Peyer's patch (tissue), 4 donors: ENCODE results near the gene PBX4. TPM values are rescaled to one million over a fixed set of nuclear protein-coding genes. Genes with fewer than 3 reads are reported as not detected.

Source experiments
- DNase-seq, 3 donors: peaks; one replicate each; pipeline ENCODE4 v3.0.0-alpha.2; 2017 to 2019
- H3K27ac ChIP-seq, 4 donors: fragments of 200-600 bp; sonication (generic); one replicate each; pipeline ENCODE4 v1.5.1; 2016 to 2019
- H3K27me3 ChIP-seq, 2 donors: fragments of 200-600 bp; sonication (generic); one replicate each; pipeline ENCODE4 v1.5.1; 2019
- H3K36me3 ChIP-seq, 3 donors: fragments of 200-600 bp; sonication (generic); one replicate each; pipeline ENCODE4 v1.5.1; 2016 to 2019
- H3K4me1 ChIP-seq, 4 donors: fragments of 200-600 bp; sonication (generic); one replicate each; pipeline ENCODE4 v1.5.1; 2016 to 2019
- H3K4me3 ChIP-seq, 4 donors: fragments of 200-600 bp; sonication (generic); 1 replicate in 3 of 4; 2 replicates in 1 of 4; pipeline ENCODE4 v1.5.1; 2016 to 2019; ENCODE audit warnings: mild to moderate bottlenecking in 1 of 4
- H3K9me3 ChIP-seq, 4 donors: fragments of 200-600 bp; sonication (generic); one replicate each; pipeline ENCODE4 v1.5.1; 2016 to 2019; ENCODE audit warnings: mild to moderate bottlenecking in 1 of 4
- POLR2A ChIP-seq, 2 donors: fragments of 450-650 bp; IDR thresholded peaks; one replicate each; pipeline ENCODE4 v1.5.1; 2017; ENCODE audit warnings: antibody characterized with exemption in 2 of 2, mild to moderate bottlenecking in 2 of 2, moderate library complexity in 2 of 2
- total RNA-seq, 4 donors: library from RNA; depleted of rRNA; stranded (reverse); fragments of >200 nt; gene quantifications; one replicate each; pipeline ENCODE4 v1.1.0, GENCODE V29; 2016
- TF ChIP-seq, protein P1 (sequence below), 6 experiments: fragments of 450-650 bp in 4 of 6; fragments of 200-600 bp in 2 of 6; sonication (generic) in 1 of 6; IDR thresholded peaks; one replicate each; pipeline ENCODE4 v1.5.1; 2017 to 2019; ENCODE audit warnings: antibody characterized with exemption in 6 of 6, mild to moderate bottlenecking in 3 of 6, moderate library complexity in 1 of 6

Gene PBX4
- total RNA-seq, 4 donors from 2014 or later, result 6.8 to 23.1 (median 14.1) TPM

DNA sequence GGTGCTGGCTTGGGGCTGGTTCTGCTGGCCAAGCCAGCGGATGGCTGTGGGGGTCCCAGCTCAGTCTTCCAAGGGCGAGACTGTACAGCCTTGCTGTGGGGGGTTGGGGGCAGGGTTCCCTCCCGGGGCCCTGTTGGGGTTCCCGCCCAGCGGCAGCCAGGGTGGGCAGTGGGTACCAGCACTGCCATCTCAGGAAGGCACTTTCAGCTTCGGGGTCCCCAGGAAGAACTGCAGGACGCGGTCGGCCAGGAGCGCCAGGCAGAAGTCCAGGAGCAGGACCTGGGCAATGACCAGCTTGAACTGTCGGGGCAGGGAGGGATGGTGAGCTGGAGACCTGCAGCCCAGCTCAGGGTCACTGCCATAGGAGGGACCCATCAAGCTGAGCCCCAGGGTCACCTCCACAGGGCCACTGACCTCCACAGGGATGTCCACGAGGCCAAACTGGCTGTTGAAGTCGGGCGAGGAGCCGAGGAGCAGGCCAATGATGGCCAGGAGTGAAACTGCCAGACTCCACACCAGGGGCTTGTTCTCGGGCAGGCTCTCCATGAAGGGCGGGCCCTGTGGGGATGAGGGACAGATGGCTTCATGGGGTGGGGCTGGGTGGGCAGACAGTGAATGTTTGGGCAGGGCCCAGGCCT lies 26.9 kb upstream of the PBX4 start:
- H3K4me1 ChIP-seq, result peaks cover 0 to 7% (median 3%) of the 10 kb centered on the region in 4 donors
- TF ChIP-seq, protein P1, sequence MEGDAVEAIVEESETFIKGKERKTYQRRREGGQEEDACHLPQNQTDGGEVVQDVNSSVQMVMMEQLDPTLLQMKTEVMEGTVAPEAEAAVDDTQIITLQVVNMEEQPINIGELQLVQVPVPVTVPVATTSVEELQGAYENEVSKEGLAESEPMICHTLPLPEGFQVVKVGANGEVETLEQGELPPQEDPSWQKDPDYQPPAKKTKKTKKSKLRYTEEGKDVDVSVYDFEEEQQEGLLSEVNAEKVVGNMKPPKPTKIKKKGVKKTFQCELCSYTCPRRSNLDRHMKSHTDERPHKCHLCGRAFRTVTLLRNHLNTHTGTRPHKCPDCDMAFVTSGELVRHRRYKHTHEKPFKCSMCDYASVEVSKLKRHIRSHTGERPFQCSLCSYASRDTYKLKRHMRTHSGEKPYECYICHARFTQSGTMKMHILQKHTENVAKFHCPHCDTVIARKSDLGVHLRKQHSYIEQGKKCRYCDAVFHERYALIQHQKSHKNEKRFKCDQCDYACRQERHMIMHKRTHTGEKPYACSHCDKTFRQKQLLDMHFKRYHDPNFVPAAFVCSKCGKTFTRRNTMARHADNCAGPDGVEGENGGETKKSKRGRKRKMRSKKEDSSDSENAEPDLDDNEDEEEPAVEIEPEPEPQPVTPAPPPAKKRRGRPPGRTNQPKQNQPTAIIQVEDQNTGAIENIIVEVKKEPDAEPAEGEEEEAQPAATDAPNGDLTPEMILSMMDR (IDR thresholded peaks at IDR 0.05), result no peak
- TF ChIP-seq POLR2A (IDR thresholded peaks at IDR 0.05), result no peak
- no peak overlapping the region for H3K4me3 ChIP-seq
- H3K27me3 ChIP-seq, result no peaks in the 10 kb centered on the region
- DNase-seq, result no peak
- no peak overlapping the region for H3K27ac ChIP-seq
- H3K9me3 ChIP-seq, result no peaks in the 10 kb centered on the region
- peaks cover 0 to 46% (median 0%) of the 10 kb centered on the region in 3 donors for H3K36me3 ChIP-seq

DNA sequence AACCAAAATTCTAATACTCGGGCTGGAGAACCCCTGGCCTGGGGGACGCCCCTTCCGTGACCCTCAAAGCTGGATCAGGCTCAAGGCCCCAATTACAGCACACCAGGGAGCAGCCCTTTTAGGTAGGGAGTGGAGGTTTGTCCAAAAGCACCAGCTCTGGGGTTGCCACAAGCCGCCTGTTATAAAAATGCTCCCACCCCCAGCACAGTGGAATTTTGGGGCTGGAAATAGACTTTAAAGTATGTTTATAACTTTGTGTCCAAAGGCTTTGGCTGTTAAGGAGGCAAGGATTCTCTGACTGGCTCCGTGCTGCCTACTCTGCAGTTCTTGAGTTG lies 25.5 kb upstream of the PBX4 start:
- peak overlapping the region; percentile 83 to 92 (median 90) for H3K4me3 ChIP-seq
- H3K36me3 ChIP-seq, result peaks cover 0 to 38% (median 0%) of the 10 kb centered on the region in 3 donors
- no peak for TF ChIP-seq POLR2A (IDR thresholded peaks at IDR 0.05)
- TF ChIP-seq, protein P1 (IDR thresholded peaks at IDR 0.05), result no peak
- no peaks in the 10 kb centered on the region for H3K27me3 ChIP-seq
- no peak for DNase-seq
- peak overlapping the region; percentile 82 to 97 (median 90) for H3K27ac ChIP-seq
- H3K9me3 ChIP-seq, result no peaks in the 10 kb centered on the region
- H3K4me1 ChIP-seq, result peaks cover 0 to 7% (median 3%) of the 10 kb centered on the region in 4 donors

DNA sequence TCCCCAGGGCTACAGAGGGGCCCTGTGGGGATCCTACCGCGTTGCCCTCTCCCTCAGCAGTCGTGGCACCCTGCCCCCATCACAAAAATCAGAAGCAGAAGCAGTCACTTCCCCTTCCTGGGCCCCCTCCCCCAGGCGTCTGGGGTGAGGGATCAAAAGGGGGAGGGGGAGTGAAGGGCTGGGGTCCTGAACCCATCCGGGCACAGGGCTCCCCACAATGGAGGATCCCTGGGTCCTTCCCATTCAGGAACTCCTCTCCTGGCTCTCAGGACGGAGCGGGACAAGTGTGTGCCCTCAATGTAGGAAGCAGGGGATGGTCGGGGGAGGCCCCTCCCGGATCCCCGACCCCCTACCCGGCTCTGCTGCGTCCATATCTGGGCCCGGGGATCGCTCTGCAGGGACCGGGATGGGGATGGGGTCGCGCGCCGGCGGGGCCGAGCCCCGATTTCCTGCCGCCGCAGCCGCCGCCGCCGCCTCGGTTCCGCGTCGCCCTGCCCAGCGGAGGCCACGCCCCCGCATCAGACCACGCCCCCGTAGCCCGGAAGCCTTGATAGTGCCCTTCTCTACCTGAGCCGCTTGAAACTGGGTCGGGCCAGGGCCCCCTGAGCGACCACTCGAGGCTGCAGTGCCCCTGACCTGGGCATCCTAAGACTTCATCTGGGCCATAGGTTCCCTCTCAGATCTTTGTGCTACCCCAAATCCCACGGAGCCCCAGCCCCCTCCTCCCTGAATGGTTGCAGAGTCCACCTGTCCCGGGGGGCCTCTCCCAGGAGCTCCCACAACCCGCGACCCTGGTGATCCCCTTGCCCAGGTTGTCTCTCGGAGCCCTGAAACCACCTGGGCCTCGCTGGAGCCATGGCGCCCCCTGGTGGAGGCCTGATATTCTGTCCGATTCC lies 24.9 kb upstream of the PBX4 start, which contains the start of gene GMIP:
TSS of gene GMIP (minus strand) at position 500 of the 896 bp plus-strand sequence. CDS start at position 372, 128 bp downstream.
- Histone ChIP-seq H3K4me3 (peak within 1 kb of the TSS; percentile 83 to 92 (median 90)), H3K27me3 (no peaks in the 10 kb centered on the region), H3K36me3 (peaks cover 0 to 37% (median 0%) of the 10 kb centered on the region in 3 donors), H3K9me3 (no peaks in the 10 kb centered on the region), H3K27ac (peak within 1 kb of the TSS; percentile 82 to 97 (median 90)), H3K4me1 (peaks cover 0 to 7% (median 3%) of the 10 kb centered on the region in 4 donors)
- TF ChIP-seq POLR2A (IDR thresholded peaks at IDR 0.05), result peak; percentile 76 to 84
- TF ChIP-seq, protein P1 (IDR thresholded peaks at IDR 0.05), result peak; percentile 79 to 92 (median 88)
- peak; percentile 93 to 96 (median 94) for DNase-seq

DNA sequence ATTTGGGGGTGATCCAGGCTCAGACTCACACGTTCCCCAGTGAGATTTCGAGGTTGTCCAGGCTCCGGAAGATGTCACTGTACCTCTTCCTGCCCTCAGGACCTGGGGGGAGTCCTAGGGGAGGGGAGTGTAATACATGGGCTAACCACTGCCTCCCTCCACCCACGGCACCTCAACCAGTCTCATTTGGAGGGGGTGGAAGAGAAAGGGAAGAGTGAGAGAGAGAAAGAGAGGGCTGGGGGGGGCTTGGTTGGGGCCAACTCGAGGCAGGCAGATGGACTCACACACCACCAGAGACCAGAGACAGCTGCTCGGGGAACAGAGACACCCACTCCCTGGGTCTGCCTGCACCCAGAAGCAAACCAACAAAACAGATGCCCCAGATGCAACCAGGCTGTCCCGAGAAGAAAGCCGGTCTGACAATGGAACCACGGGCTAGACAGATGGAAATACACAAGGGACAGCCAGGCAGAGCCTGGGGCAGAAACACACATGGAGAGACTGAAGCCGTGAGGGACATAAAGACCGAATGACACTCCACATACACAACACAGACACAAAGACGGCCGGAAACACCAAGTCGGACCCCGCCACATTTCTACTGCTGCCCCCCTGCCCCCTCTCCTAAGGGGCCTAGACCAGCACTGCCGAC lies 24.1 kb upstream of the PBX4 start:
- H3K27me3 ChIP-seq, result no peaks in the 10 kb centered on the region
- H3K27ac ChIP-seq, result peak overlapping the region; percentile 82 to 97 (median 90)
- peaks cover 0 to 42% (median 0%) of the 10 kb centered on the region in 3 donors for H3K36me3 ChIP-seq
- H3K4me1 ChIP-seq, result peaks cover 0 to 7% (median 3%) of the 10 kb centered on the region in 4 donors
- peak overlapping the region; percentile 83 to 92 (median 90) for H3K4me3 ChIP-seq
- TF ChIP-seq, protein P1 (IDR thresholded peaks at IDR 0.05), result peak in 1 of 6 experiments; percentile 5
- no peak for TF ChIP-seq POLR2A (IDR thresholded peaks at IDR 0.05)
- H3K9me3 ChIP-seq, result no peaks in the 10 kb centered on the region
- DNase-seq, result peak in 2 of 3 donors; percentile 66 to 69

DNA sequence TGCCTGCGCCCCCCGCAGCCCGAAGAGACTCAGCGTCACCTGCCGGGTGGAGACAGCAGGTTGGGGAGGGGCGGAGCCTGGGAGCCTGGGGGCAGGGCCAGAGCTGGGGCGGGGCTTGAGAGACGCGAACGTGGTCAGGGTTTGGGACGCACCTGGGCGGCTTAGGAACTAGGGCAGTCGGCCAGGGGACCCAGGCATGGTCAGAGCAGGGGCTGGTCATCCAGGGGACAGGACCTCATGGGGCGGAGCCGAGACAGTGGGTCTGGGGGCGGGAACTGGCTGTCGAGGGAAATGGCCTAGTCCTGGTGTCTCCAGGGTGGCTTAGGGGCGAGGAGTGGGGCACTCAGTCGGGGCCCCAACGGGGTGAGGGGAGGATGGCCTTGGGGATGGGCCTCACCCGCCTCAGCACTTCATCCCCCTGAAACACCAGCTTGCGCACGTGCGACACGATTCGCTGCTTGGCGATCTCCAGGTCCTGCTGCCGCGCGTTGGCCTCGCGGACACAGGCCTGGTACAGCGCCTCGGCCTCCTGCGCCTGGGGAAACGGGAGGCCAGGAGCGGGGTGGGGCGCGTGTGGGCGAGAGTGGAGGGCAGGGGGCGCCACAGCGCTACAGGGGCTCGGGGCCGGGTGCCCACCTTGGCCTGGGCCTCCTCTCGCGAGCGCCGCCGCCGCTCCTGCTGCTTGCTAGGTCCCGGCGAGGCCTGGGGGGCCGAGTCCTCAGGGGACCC lies 19.2 kb upstream of the PBX4 start:
- H3K27me3 ChIP-seq, result no peaks in the 10 kb centered on the region
- H3K27ac ChIP-seq, result no peak overlapping the region
- H3K4me3 ChIP-seq, result no peak overlapping the region
- no peaks in the 10 kb centered on the region for H3K9me3 ChIP-seq
- H3K36me3 ChIP-seq, result peaks cover 0 to 59% (median 0%) of the 10 kb centered on the region in 3 donors
- DNase-seq, result no peak
- H3K4me1 ChIP-seq, result peaks cover 0 to 7% (median 1%) of the 10 kb centered on the region in 4 donors
- TF ChIP-seq POLR2A (IDR thresholded peaks at IDR 0.05), result no peak
- TF ChIP-seq, protein P1 (IDR thresholded peaks at IDR 0.05), result no peak
